Motor neuron (in vitro differentiated cells): ENCODE data around the gene CLPTM1L. TPM values are rescaled to one million over a fixed set of nuclear protein-coding genes. Genes with fewer than 3 reads are reported as not detected.
A peak's percentile ranks its signal among the peaks of the same experiment; 100 is the strongest.
"Not testable (repeated sequence)": the region's sequence is repeated elsewhere in the genome, so short reads cannot be mapped to it uniquely, and the experiment has no call there.

Experiments
- ATAC-seq, 8 experiments: fragments of 200-7000 bp; cut with Tn5 transposase; replicated peaks in 6 of 8; 2 replicates each; pipeline ENCODE4 v1.8.0; 2021; ENCODE audit warnings: mild to moderate bottlenecking in 8 of 8, moderate library complexity in 8 of 8
- H3K27ac ChIP-seq, 2 donors: fragments of 250-450 bp; sonication (Bioruptor Pico); 2 replicates each; pipeline ENCODE4 v1.9.0; 2021; ENCODE audit warnings: antibody characterized with exemption in 2 of 2, mild to moderate bottlenecking in 2 of 2, moderate library complexity in 1 of 2
- H3K4me1 ChIP-seq, 2 donors: fragments of 250-450 bp; sonication (Bioruptor Pico); replicated peaks in 1 of 2; 2 replicates each; pipeline ENCODE4 v1.6.1; 2021; ENCODE audit warnings: antibody characterized with exemption in 2 of 2, mild to moderate bottlenecking in 2 of 2, moderate library complexity in 1 of 2
- H3K4me3 ChIP-seq, 5 donors: fragments of 250-450 bp; sonication (Bioruptor Pico); 2 replicates each; pipeline ENCODE4 v1.9.0; 2021; ENCODE audit warnings: antibody characterized with exemption in 5 of 5, mild to moderate bottlenecking in 5 of 5, moderate library complexity in 4 of 5
- WGBS, 10 experiments: fragments of 450-650 bp; shearing (Covaris generic); methylation state at CpG; one replicate each; pipeline ENCODE4 v1.0.0; 2022; 5-methylcytosine and 5-hydroxymethylcytosine counted together
- in situ Hi-C, 9 experiments: fragments of 400-800 bp; cut with MboI; loops; one replicate each; pipeline ENCODE4 v1.15.0; 2021; ENCODE audit warnings: low sequenced_read_pairs in 9 of 9, low pct_unique_long_range_greater_than_20kb in 2 of 9; ENCODE audit not compliant: unreplicated experiment in 9 of 9
- total RNA-seq, 8 experiments: library from RNA; unstranded; fragments of 300-600 nt; gene quantifications; 2 replicates each; pipeline versions ENCODE4 v1.2.3 to v1.2.4, GENCODE V29; 2022

The CLPTM1L gene
- total RNA-seq, 8 experiments from 2014 or later = 42.4 to 132 (median 77.7) TPM

GRCh38 chr5:1298067-1298551 is 46.8 kb downstream of the CLPTM1L start:
- WGBS, 10 experiments = 72 to 80% methylated on average over 7 to 9 of the region's 19 CpGs; no CpG with 5 or more reads in 8 of the 10 experiments
- in situ Hi-C loops = no loop called here
- H3K4me3 ChIP-seq = no peak overlapping the region
- ATAC-seq = no peak
- H3K4me1 ChIP-seq = no peaks in the 10 kb centered on the region
- no peak overlapping the region for H3K27ac ChIP-seq

- H3K27ac ChIP-seq = no peak overlapping the region
- 68 to 100% (median 84%) methylated on average over 2 to 4 of the region's 4 CpGs; no CpG with 5 or more reads in 4 of the 10 experiments for WGBS, 10 experiments
- in situ Hi-C loops = no loop called here
- no peaks in the 10 kb centered on the region for H3K4me1 ChIP-seq
- no peak overlapping the region for H3K4me3 ChIP-seq
- no peak for ATAC-seq
These were observed 47.7 kb downstream of the CLPTM1L start for GRCh38 chr5:1297243-1297642.

- no peak overlapping the region for H3K4me3 ChIP-seq
- no peak for ATAC-seq
- in situ Hi-C loops = no loop called here
These were observed 49.3 kb downstream of the CLPTM1L start for GRCh38 chr5:1295650-1296037.

GRCh38 chr5:1294835-1295649 is 49.9 kb downstream of the CLPTM1L start, which contains the start of gene TERT:
TERT (minus strand) TSS chr5:1295068; CDS start chr5:1294989, 79 bp downstream.
- in situ Hi-C loops = no loop called here
- Histone ChIP-seq H3K27ac (no peak within 1 kb of the TSS), H3K4me1 (no peaks in the 10 kb centered on the region), H3K4me3 (peak within 1 kb of the TSS; percentile 21 to 25 (median 22))
- WGBS, 10 experiments = 10% methylated on average over 8 of the region's 102 CpGs; no CpG with 5 or more reads in 9 of the 10 experiments
- peak in 6 of 8 experiments; percentile 50 to 87 (median 74) for ATAC-seq

More at GRCh38 chr5:1295650-1296037, 49.3 kb downstream of the CLPTM1L start:
- H3K27ac ChIP-seq = no peak overlapping the region
- no peaks in the 10 kb centered on the region for H3K4me1 ChIP-seq
- 48 to 71% (median 64%) methylated on average over 5 to 13 of the region's 22 CpGs; no CpG with 5 or more reads in 7 of the 10 experiments for WGBS, 10 experiments

- WGBS, 10 experiments = 29 to 30% methylated on average over 6 to 10 of the region's 69 CpGs; no CpG with 5 or more reads in 8 of the 10 experiments
- H3K27ac ChIP-seq = no peak overlapping the region
- in situ Hi-C loops = no loop called here
- H3K4me1 ChIP-seq = no peaks in the 10 kb centered on the region
- ATAC-seq = peak in 3 of 8 experiments; percentile 6 to 35 (median 24)
- H3K4me3 ChIP-seq = peak overlapping the region; percentile 21 to 25 (median 22)
These were observed 50.6 kb downstream of the CLPTM1L start for GRCh38 chr5:1294206-1294834.

- no peak overlapping the region for H3K4me3 ChIP-seq
- 59 to 100% (median 88%) methylated on average over 3 to 17 of the region's 60 CpGs; no CpG with 5 or more reads in 5 of the 10 experiments for WGBS, 10 experiments
- in situ Hi-C loops = no loop called here
- ATAC-seq = no peak
- no peak overlapping the region for H3K27ac ChIP-seq
- H3K4me1 ChIP-seq = no peaks in the 10 kb centered on the region
These were observed 51.3 kb downstream of the CLPTM1L start for GRCh38 chr5:1293416-1294205.

- ATAC-seq = no peak
- Histone ChIP-seq H3K4me3 (no peak overlapping the region), H3K27ac (no peak overlapping the region), H3K4me1 (no peaks in the 10 kb centered on the region)
- in situ Hi-C loops = no loop called here
- WGBS, 10 experiments = 37 to 93% (median 89%) methylated on average over 3 to 22 of the region's 30 CpGs; no CpG with 5 or more reads in 4 of the 10 experiments
These were observed 52.0 kb downstream of the CLPTM1L start for GRCh38 chr5:1292846-1293415.

GRCh38 chr5:1292139-1292538 is 52.8 kb downstream of the CLPTM1L start:
- in situ Hi-C loops = no loop called here
- Histone ChIP-seq H3K4me3 (no peak overlapping the region), H3K27ac (no peak overlapping the region), H3K4me1 (no peaks in the 10 kb centered on the region)
- ATAC-seq = no peak
- WGBS, 10 experiments = 30 to 86% (median 74%) methylated on average over 3 to 4 of the region's 6 CpGs; no CpG with 5 or more reads in 5 of the 10 experiments

- H3K4me3 ChIP-seq = no peak overlapping the region
- no peak overlapping the region for H3K27ac ChIP-seq
- no peaks in the 10 kb centered on the region for H3K4me1 ChIP-seq
- in situ Hi-C loops = no loop called here
- no peak for ATAC-seq
- 48 to 90% (median 84%) methylated on average over 2 to 15 of the region's 24 CpGs; no CpG with 5 or more reads in 1 of the 10 experiments for WGBS, 10 experiments
These were observed 53.3 kb downstream of the CLPTM1L start for GRCh38 chr5:1291611-1292080.

- ATAC-seq, H3K27ac ChIP-seq, H3K4me1 ChIP-seq, in situ Hi-C loops, H3K4me3 ChIP-seq: not testable (repeated sequence)
- no CpG with 5 or more reads among the region's 24 CpGs for WGBS, 10 experiments
These were observed 53.9 kb downstream of the CLPTM1L start for GRCh38 chr5:1290956-1291355.

GRCh38 chr5:1289559-1289958 is 55.3 kb downstream of the CLPTM1L start:
- H3K4me3 ChIP-seq, H3K27ac ChIP-seq, ATAC-seq, H3K4me1 ChIP-seq, in situ Hi-C loops: not testable (repeated sequence)
- no CpG with 5 or more reads among the region's 32 CpGs for WGBS, 10 experiments
